D721Med (cell line): ENCODE results near the gene REXO1.

Experiments
- DNase-seq: peaks from one replicate; pipeline ENCODE4 v3.0.0; 2011; ENCODE audit warnings: low spot score; ENCODE audit not compliant: insufficient read length
- FAIRE-seq: peaks from 2 replicates; lab custom pipeline; 2011; peaks lifted over from hg19 to GRCh38; lab: Jason Lieb, UNC
- CTCF ChIP-seq: IDR thresholded peaks from 2 replicates; pipeline ENCODE4 v1.5.1; 2012; ENCODE audit warnings: mild to moderate bottlenecking, control low read depth; ENCODE audit not compliant: insufficient read depth; ENCODE audit errors: missing control alignments

Gene REXO1

GRCh38 chr19:1786668-1787067 lies 61.6 kb downstream of the REXO1 start:
- DNase-seq = no peak
- FAIRE-seq = no peak
- no peak for TF ChIP-seq CTCF

- no peak for FAIRE-seq
- no peak for DNase-seq
- TF ChIP-seq CTCF = no peak
These were observed 63.0 kb downstream of the REXO1 start for GRCh38 chr19:1785310-1785709.

- no peak for FAIRE-seq
- TF ChIP-seq CTCF = no peak
- no peak for DNase-seq
These were observed 64.4 kb downstream of the REXO1 start for GRCh38 chr19:1783874-1784273.

- DNase-seq = no peak
- TF ChIP-seq CTCF = no peak
- FAIRE-seq = no peak
These were observed 64.9 kb downstream of the REXO1 start for GRCh38 chr19:1783354-1783753.

- TF ChIP-seq CTCF = no peak
- no peak for DNase-seq
- no peak for FAIRE-seq
These were observed 65.8 kb downstream of the REXO1 start for GRCh38 chr19:1782521-1782920.

- TF ChIP-seq CTCF = no peak
- DNase-seq = no peak
- FAIRE-seq = no peak
These were observed 67.9 kb downstream of the REXO1 start for GRCh38 chr19:1780272-1780958.

GRCh38 chr19:1779574-1779973 lies 68.7 kb downstream of the REXO1 start:
- no peak for FAIRE-seq
- no peak for DNase-seq
- TF ChIP-seq CTCF = no peak
